GM23338 (cell line): ENCODE results near the gene HSPB2. TPM values are rescaled to one million over a fixed set of nuclear protein-coding genes. Genes with fewer than 3 reads are reported as not detected.

Experiments
- ATAC-seq: fragments of 200-7000 bp; cut with Tn5 transposase; 3 replicates; pipeline ENCODE4 v1.9.1; 2020
- DNase-seq: peaks from one replicate; pipeline ENCODE4 v3.0.0-alpha.2; 2015; ENCODE audit warnings: low spot score
- H2AFZ ChIP-seq: fragments of 200-600 bp; sonication (generic); 2 replicates; pipeline ENCODE4 v1.8.0; 2016; ENCODE audit warnings: antibody characterized with exemption, mild to moderate bottlenecking, moderate library complexity
- H3F3A ChIP-seq: fragments of 200-600 bp; sonication (generic); replicated peaks from 2 replicates; pipeline ENCODE4 v1.8.0; 2017; ENCODE audit warnings: antibody characterized with exemption, mixed run types, low read depth
- H3K27ac ChIP-seq: fragments of 200-600 bp; sonication (generic); 2 replicates; pipeline ENCODE4 v1.6.1; 2016; ENCODE audit warnings: low read depth
- H3K27me3 ChIP-seq: fragments of 200-600 bp; sonication (generic); 2 replicates; pipeline ENCODE4 v1.8.0; 2016; ENCODE audit warnings: mild to moderate bottlenecking, mixed run types, moderate library complexity; ENCODE audit not compliant: insufficient read depth
- H3K36me3 ChIP-seq: fragments of 200-600 bp; sonication (generic); 2 replicates; pipeline ENCODE4 v1.8.0; 2016; ENCODE audit warnings: mild to moderate bottlenecking; ENCODE audit not compliant: insufficient read depth
- H3K4me1 ChIP-seq: fragments of 200-600 bp; sonication (generic); 2 replicates; pipeline ENCODE4 v1.8.0; 2016; ENCODE audit warnings: mild to moderate bottlenecking, moderate library complexity; ENCODE audit not compliant: insufficient read depth
- H3K4me2 ChIP-seq: fragments of 200-600 bp; sonication (generic); 2 replicates; pipeline ENCODE4 v1.7.1; 2017; ENCODE audit warnings: mixed run types
- H3K4me3 ChIP-seq: fragments of 200-600 bp; sonication (generic); 2 replicates; pipeline ENCODE4 v1.6.1; 2016; ENCODE audit warnings: mixed run types
- H3K79me2 ChIP-seq: fragments of 200-600 bp; sonication (generic); replicated peaks from 2 replicates; pipeline ENCODE4 v1.8.0; 2017; ENCODE audit warnings: mild to moderate bottlenecking; ENCODE audit not compliant: insufficient read depth
- H3K9me2 ChIP-seq: fragments of 200-600 bp; sonication (generic); 2 replicates; pipeline ENCODE4 v1.8.0; 2017; ENCODE audit not compliant: insufficient read depth
- H4K20me1 ChIP-seq: fragments of 200-600 bp; sonication (generic); replicated peaks from 2 replicates; pipeline ENCODE4 v1.8.0; 2017; ENCODE audit warnings: mild to moderate bottlenecking; ENCODE audit not compliant: insufficient read depth
- H3K27ac Mint-ChIP-seq: 2 replicates; pipeline ENCODE4 v1.8.0; 2020; ENCODE audit warnings: inconsistent platforms, mild to moderate bottlenecking, moderate library complexity, mixed read lengths
- H3K27me3 Mint-ChIP-seq: 3 replicates; pipeline ENCODE4 v1.8.0; 2022; ENCODE audit warnings: low read depth, mild to moderate bottlenecking, moderate library complexity, mixed read lengths, inconsistent platforms; ENCODE audit not compliant: insufficient read depth, poor library complexity
- H3K36me3 Mint-ChIP-seq: 3 replicates; pipeline ENCODE4 v1.8.0; 2021; ENCODE audit warnings: low read depth, mild to moderate bottlenecking, inconsistent platforms, moderate library complexity, mixed read lengths
- H3K4me1 Mint-ChIP-seq: 3 replicates; pipeline ENCODE4 v1.8.0; 2020; ENCODE audit warnings: mild to moderate bottlenecking, inconsistent platforms, mixed read lengths
- H3K4me3 Mint-ChIP-seq: 3 replicates; pipeline ENCODE4 v1.8.0; 2021; ENCODE audit warnings: moderate library complexity, mild to moderate bottlenecking, inconsistent platforms, mixed read lengths
- H3K9me3 Mint-ChIP-seq: 3 replicates; pipeline ENCODE4 v1.8.0; 2020; ENCODE audit warnings: moderate library complexity, mild to moderate bottlenecking, inconsistent platforms, mixed read lengths
- EZH2 ChIP-seq: fragments of 200-600 bp; sonication (generic); IDR thresholded peaks from one replicate; pipeline ENCODE4 v1.8.0; 2017; ENCODE audit warnings: antibody characterized with exemption, mild to moderate bottlenecking, low read depth; ENCODE audit not compliant: unreplicated experiment
- EZH2phosphoT487 ChIP-seq: fragments of 200-600 bp; sonication (generic); IDR thresholded peaks from one replicate; pipeline ENCODE4 v1.8.1; 2018; ENCODE audit warnings: antibody characterized with exemption; ENCODE audit not compliant: unreplicated experiment
- JUNB ChIP-seq: IDR thresholded peaks from one replicate; pipeline ENCODE4 v1.6.1; 2016; ENCODE audit warnings: antibody characterized with exemption; ENCODE audit not compliant: unreplicated experiment
- POLR2AphosphoS5 ChIP-seq: IDR thresholded peaks from 2 replicates; pipeline ENCODE4 v1.6.1; 2016; ENCODE audit warnings: antibody characterized with exemption, low read depth
- STAT1 ChIP-seq: IDR thresholded peaks from one replicate; pipeline ENCODE4 v1.6.1; 2016; ENCODE audit warnings: antibody characterized with exemption; ENCODE audit not compliant: unreplicated experiment
- ZNF114 ChIP-seq: fragments of 250-450 bp; sonication (Bioruptor Pico); IDR thresholded peaks from 2 replicates; pipeline ENCODE4 v1.5.0; 2020; ENCODE audit warnings: mild to moderate bottlenecking, moderate library complexity
- ZNF331 ChIP-seq: fragments of 250-450 bp; sonication (Bioruptor Pico); IDR thresholded peaks from 2 replicates; pipeline ENCODE4 v1.5.0; 2020; ENCODE audit warnings: low read depth, mild to moderate bottlenecking, moderate library complexity
- ZNF462 ChIP-seq: fragments of 250-450 bp; sonication (Bioruptor Pico); IDR thresholded peaks from 2 replicates; pipeline ENCODE4 v1.5.0; 2020; ENCODE audit warnings: mild to moderate bottlenecking, moderate library complexity
- polyA plus RNA-seq: library from polyadenylated mRNA; unstranded; fragments of >200 nt; fragmentation: Nextera tagmentation; extraction: Ambion mirVana; gene quantifications from 2 replicates; pipeline ENCODE4 v1.2.1, GENCODE V29; 2016
- total RNA-seq: library from RNA; depleted of rRNA; stranded (reverse); fragments of >200 nt; shearing (Covaris generic); gene quantifications from 2 replicates; pipeline ENCODE4 v1.2.3, GENCODE V29; 2014

Gene HSPB2
- total and polyA plus RNA-seq, 2 experiments from 2014 or later, result 1.0 to 2.6 TPM

- Histone ChIP-seq H3K27me3 (no peaks in the 10 kb centered on the region), H3K4me1 (no peaks in the 10 kb centered on the region), H3K27ac (no peak overlapping the region), H3K79me2 (0 out of 2 replicates have a peak, but pooled peaks cover 4% of the 10 kb centered on the region), H2AFZ (no peak overlapping the region), H3K4me3 (no peak overlapping the region), H3K4me2 (no peak overlapping the region), H3F3A (no peaks in the 10 kb centered on the region), H4K20me1 (no peaks in the 10 kb centered on the region), H3K36me3 (no peaks in the 10 kb centered on the region), H3K9me2 (no peaks in the 10 kb centered on the region)
- peaks cover 19% of the 10 kb centered on the region; the same call in 2 of the 3 replicates for H3K36me3 Mint-ChIP-seq
- peaks cover 17% of the 10 kb centered on the region; the same call in 2 of the 3 replicates for H3K9me3 Mint-ChIP-seq
- H3K4me3 Mint-ChIP-seq, result no peak overlapping the region
- no peak for DNase-seq
- TF ChIP-seq ZNF114 (CRISPR knock-in tag), result no peak
- no peak for TF ChIP-seq ZNF462 (CRISPR knock-in tag)
- TF ChIP-seq JUNB, result no peak
- no peak for TF ChIP-seq EZH2phosphoT487
- TF ChIP-seq STAT1, result no peak
- no peak for TF ChIP-seq POLR2AphosphoS5
- no peak for TF ChIP-seq EZH2
- no peak for TF ChIP-seq ZNF331 (CRISPR knock-in tag)
- no peak overlapping the region for H3K27ac Mint-ChIP-seq
- no peaks in the 10 kb centered on the region for H3K4me1 Mint-ChIP-seq
- peaks cover 3% of the 10 kb centered on the region for H3K27me3 Mint-ChIP-seq
- no peak for ATAC-seq
These were observed 39.0 kb downstream of the HSPB2 start for GRCh38 chr11:111951565-111951964.
